GM19455 (cell line): ENCODE data around the gene ADAM22.

Experiments
- ATAC-seq: cut with Tn5 transposase; IDR thresholded peaks from one replicate; pipeline ENCODE4 v1.9.1; 2021; ENCODE audit not compliant: unreplicated experiment

The ADAM22 gene

DNA sequence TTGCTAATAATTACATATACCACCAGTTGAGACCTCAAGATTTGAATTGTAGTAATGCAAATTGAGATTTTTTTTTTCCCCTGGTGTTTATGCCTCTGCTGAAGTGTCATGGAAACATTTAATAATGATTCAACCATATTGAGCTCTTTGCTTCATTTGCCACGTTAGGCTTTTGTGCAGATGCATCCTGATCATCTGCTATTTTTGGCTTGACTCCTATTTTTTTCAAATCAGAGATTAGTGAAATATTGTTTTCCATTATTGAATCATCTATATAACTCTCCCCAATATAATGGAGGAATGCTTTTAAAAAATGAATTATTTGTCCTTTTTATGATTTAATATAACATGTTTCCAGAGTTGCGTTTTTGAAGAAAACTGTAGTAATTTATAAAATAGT, 170.7 kb downstream of the ADAM22 start:
- ATAC-seq = no peak

- no peak for ATAC-seq
These were observed 171.2 kb downstream of the ADAM22 start for GRCh38 chr7:88105231-88105630.

- ATAC-seq = no peak
These were observed 172.4 kb downstream of the ADAM22 start for GRCh38 chr7:88106434-88106833.

DNA sequence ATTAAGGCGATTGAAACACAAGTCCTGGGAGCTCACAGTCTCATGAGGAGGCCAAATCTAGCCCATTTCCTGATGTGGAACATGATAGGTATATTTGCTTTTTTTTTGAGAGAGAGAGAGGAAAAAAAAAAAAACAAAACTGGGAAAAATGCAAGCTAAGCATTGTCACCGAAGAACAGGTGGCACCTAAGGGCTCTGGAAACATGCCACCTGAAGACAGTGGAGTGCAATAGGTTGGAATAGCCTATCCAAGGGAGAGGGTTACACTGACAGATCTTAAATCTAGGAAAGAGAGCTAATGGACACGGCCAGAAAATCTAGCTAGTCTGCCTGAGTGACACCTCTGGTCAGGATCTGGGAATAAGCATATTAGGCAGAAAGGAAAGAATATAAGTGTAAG, 175.6 kb downstream of the ADAM22 start:
- no peak for ATAC-seq

DNA sequence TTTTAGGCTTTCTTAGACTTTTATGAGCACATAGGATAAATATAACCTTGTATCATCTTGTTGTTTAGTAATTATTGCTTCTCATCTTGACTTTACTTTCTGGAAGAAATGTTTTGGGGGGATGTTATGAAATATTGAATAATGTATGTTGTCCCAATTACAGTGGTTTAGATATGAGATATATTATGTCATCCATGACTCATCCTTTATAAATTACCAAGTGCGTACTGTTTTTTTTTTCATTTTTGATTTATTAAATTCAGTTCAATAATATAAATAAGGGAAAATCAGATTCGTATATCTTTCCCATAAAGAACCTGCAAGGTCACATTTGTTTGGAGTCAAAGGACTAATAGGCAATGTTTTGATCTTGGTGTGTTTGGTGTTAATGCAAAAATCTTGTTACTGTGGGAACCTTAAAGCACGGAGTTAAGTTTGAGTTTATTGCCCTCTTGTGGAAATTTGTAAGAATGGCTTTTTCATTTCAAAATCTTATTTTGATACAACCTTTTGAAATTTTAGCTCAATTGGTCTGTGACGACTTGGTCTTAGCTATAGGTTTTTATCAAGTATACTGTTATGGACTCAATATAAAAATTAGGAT, 177.2 kb downstream of the ADAM22 start:
- ATAC-seq = no peak

DNA sequence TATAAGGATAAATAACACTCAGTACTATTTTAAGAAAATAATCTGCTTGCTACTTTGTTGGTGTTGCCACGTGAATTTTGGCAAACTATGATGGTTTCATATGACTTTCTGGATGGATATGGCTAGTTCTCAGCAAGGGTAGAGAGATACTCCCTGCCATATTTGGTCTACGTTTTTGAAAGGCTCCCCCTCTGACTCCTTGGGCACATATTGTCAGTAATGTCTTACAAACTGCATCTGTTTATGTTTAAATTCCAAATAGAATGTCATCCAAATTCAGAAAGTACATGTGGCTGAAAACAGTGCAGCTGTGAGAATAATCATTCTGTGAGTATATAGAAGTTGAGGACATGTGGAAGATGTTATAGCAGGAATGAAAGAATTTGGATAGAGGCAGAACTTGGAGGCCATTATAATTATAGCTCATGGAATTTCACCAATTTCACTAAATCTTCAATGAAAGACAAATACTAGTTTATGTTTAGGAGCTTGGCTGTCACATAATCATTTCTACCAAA, 178.0 kb downstream of the ADAM22 start:
- no peak for ATAC-seq

- no peak for ATAC-seq
These were observed 181.3 kb downstream of the ADAM22 start for GRCh38 chr7:88115258-88115796.

GRCh38 chr7:88115816-88116215, 181.8 kb downstream of the ADAM22 start:
- no peak for ATAC-seq

GRCh38 chr7:88116235-88116795, 182.3 kb downstream of the ADAM22 start:
- no peak for ATAC-seq

GRCh38 chr7:88117325-88117724, 183.3 kb downstream of the ADAM22 start:
- ATAC-seq = no peak

GRCh38 chr7:88121335-88121734, 187.3 kb downstream of the ADAM22 start:
- no peak for ATAC-seq

DNA sequence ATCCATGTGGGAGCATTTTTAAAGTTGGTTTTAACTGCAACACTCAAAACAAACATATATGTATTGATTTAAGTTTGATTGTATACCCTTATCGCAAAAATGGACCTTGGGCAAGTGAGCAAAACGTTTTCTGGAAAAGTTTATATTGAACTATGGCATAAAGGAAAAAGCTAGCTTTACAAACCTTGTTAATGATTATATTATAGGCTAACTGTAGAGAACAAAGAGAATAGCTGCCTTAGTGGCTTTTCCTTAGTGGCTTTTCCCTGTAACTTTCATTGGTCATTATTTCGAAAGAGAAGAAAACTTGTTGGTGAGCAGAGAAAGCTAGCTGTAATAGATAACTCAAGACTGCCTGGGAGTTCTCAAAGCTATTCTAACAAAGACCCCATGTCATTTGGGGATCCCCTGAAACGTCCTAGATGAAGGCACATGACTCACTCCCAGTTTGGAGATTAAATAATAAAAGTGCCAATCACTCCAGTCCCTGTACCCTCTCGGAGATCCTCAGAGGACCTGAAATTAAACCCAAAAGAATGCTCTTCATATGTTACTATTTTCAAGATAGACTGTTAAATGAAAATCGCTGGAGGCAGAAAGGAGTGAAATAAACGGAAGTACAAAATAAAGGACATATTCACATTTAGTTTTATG, 193.7 kb downstream of the ADAM22 start:
- ATAC-seq = no peak

GRCh38 chr7:88132725-88133124, 198.7 kb downstream of the ADAM22 start:
- ATAC-seq = no peak

- ATAC-seq = no peak
These were observed 206.9 kb downstream of the ADAM22 start for GRCh38 chr7:88140947-88141346.

DNA sequence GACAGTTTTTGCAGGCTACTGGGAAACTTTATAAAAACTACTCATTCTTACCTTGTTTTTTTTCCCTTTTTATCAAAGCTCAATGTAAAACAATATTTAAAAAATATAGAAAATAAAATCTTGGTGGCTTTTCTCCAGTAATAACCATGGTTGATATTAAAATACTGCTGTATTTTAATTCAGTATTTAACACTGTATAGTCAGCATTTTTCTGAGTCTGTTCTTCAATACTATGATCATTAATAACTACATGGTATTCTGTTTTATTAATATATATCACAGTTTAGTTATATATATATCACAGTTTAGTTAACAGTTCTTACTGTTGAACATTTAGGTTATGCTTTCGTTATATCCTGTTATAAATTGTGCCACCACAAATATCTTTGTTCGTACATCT, 207.4 kb downstream of the ADAM22 start:
- ATAC-seq = no peak

DNA sequence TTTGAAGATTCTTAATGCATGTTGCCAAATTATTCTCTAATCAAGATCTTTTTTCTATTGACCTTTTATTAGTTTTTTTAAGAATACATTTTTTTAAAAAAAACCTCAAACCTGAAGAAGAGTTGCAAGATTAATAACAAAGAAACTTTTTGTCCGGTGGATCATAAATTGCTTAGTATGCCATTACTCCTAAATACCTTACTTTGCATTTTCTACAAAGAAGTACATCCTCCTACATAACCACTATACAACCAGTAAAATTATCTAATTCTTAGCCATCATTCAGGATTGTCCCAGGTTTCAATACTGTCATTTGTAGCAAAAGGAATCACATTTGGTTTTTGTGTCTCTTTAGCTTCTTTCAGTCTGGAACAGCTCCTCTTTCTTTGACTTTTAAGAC, 207.9 kb downstream of the ADAM22 start:
- no peak for ATAC-seq

- ATAC-seq = no peak
These were observed 212.6 kb downstream of the ADAM22 start for GRCh38 chr7:88146616-88147015.

GRCh38 chr7:88147341-88147740, 213.3 kb downstream of the ADAM22 start:
- ATAC-seq = no peak

DNA sequence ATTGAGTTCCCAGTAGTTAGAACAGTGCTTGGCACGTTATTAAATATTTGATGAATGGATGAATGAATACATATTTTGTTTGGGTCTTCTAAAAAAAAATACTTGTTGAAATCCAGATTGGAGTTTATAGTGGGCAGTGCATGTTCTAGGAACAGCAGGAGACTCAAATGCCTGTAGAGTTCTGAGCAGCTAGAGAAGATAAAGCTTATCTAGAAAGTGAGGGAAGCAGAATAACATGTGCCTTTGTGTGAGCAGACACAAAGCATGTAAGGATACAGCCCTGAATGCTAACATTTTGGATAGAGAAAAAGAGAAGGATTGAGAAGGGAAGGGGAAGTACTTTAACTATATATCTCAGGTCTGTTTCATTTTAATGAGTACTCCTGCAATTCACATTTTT, 213.9 kb downstream of the ADAM22 start:
- no peak for ATAC-seq

DNA sequence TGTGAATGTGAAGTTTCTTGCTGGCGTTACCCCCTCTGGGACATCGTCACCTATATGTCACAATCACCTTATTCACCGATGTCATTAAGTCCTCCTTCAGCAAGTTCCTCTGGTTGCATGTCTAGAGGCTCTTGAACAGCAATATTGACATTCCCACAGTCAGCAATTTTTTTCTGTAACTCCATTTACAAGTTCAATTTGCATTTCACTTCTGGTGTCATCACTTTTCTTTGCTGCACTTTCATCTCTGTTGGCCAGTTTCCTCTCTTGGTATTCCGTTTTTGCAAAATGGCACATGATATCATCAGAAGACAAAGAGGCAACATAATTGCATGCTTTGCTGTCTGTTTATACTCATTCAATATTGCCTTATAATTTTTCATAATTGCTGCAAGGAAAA, 216.0 kb downstream of the ADAM22 start:
- ATAC-seq = no peak

- ATAC-seq = no peak
These were observed 217.2 kb downstream of the ADAM22 start for GRCh38 chr7:88151119-88151790.

DNA sequence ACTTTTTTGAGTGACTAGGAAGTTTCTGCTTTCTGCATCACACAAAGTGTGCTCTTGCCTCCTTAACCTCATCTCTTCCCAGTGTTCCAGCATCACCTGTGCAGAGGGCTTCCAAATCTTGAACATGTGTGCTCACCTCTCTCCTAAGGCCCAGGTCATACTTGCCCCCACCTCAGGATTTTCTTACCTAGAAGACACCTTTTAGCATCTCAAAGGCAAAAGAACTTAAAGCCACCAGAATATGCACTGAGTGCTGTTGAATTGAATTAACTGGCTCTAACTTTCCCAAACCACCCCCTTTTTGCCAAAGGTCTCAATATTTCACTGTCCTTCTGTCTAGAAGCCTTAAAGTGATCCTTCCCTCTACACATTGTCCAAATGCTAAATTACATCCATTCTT, 219.3 kb downstream of the ADAM22 start:
- ATAC-seq = no peak
